ENCODE measurements around the gene EEF1A2.

GRCh38 chr20:63491635-63492230 lies 7.2 kb downstream of the EEF1A2 start:
- no peak for TF ChIP-seq CTCF (IDR thresholded peaks at IDR 0.05; ENCODE audit: low read length)
- no peak for TF ChIP-seq EZH2 (IDR thresholded peaks at IDR 0.05; ENCODE audit: borderline replicate concordance, low read length)

Measured in OCI-LY1 (cell line).